ENCODE results near the gene SLAMF9. TPM values are rescaled to one million over a fixed set of nuclear protein-coding genes. Genes with fewer than 3 reads are reported as not detected.

The SLAMF9 gene
- total and polyA plus RNA-seq, 4 donors: 0.25 to 0.68 (median 0.64) TPM; not detected in 1

DNA sequence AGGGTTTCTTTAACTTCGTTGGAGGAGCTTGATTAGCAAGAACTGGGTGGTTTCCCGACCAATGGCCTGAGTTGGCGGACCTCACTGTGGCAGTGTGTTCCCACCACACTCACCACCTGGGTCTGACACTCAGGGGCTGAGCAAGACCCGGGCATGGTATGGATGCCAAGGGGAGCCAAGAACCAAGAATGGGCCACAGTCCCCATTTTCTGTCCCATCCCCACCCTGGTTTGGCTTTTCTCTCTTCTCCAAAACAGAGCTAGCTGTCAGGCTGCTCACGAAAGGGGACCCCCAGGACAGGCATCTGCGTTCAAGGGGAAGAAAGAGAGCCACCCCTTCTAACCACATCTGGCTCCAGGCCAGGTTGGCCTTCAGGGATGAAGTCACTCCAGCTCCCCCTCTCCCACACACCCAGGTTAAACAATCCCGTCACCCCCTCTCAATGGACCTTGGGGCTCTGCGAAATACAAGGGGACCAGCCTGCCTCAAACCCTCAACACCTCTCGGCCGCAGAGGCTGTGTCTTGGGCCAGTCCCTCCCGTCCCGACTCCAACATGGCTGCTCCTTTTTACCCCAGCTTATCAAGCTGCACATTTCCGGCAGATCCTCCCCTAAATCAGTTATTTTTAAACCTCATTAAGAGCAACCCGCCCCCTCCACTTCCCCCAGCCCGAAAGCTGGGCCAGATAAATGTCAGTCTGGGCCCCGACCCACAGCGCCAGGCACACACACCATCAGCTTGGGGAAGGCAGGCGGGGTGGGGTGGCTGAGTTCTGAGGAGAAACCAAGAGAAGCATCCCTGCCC, 32.1 kb downstream of the SLAMF9 start:
- Histone ChIP-seq H3K27ac (ENCODE audit: low read depth in 1 of 2, low read length in 2 of 2) (peak overlapping the region; percentile 95 to 97), H3K36me3 (ENCODE audit: control insufficient read depth in 4 of 4, insufficient read depth in 3 of 4, low read depth in 1 of 4, low read length in 3 of 4) (peaks cover 8 to 30% (median 21%) of the 10 kb centered on the region in 4 donors), H3K9me3 (ENCODE audit: control insufficient read depth in 4 of 4, low read length in 3 of 4) (no peaks in the 10 kb centered on the region), H3K4me1 (ENCODE audit: control insufficient read depth in 4 of 4, insufficient read depth in 4 of 4, low read length in 3 of 4) (peaks cover 12 to 37% (median 23%) of the 10 kb centered on the region in 4 donors), H3K27me3 (ENCODE audit: control insufficient read depth in 4 of 4, insufficient read depth in 4 of 4, low read length in 3 of 4) (no peaks in the 10 kb centered on the region), H3K9ac (ENCODE audit: low read depth in 1 of 2, low read length in 2 of 2) (no peak overlapping the region), H3K4me3 (ENCODE audit: low read depth in 1 of 3, low read length in 3 of 3) (peak overlapping the region in 2 of 3 donors; percentile 9 to 18)
- WGBS: 71% methylated on average over 18 of the region's 18 CpGs
- peak; percentile 6 for TF ChIP-seq YY1 (IDR thresholded peaks at IDR 0.05)
- TF ChIP-seq TAF1 (conservative IDR thresholded peaks at IDR 0.05): no peak
- DNase-seq (ENCODE audit: low spot score): no peak

DNA sequence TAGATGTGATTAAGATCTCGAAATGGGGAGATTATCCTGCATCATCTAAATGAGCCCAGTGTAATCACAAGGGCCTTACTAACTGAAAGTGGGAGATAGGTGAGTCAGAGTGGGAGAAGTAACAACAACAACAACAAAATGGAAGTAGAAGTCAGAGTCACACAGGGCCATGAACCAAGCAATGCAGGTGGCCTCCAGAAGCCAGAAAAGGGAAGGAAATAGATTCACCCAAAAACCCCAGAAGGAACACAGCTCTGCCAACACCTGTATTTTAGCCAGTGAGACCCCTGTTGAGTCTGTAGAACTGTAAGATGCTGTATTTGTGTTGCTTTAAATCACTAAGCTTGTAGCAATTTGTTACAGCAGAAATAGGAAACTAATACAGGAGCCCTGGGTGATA, 32.8 kb downstream of the SLAMF9 start:
- no peak overlapping the region for H3K9ac ChIP-seq (ENCODE audit: low read depth in 1 of 2, low read length in 2 of 2)
- H3K4me3 ChIP-seq (ENCODE audit: low read depth in 1 of 3, low read length in 3 of 3): no peak overlapping the region

More for the DNA sequence above, 32.8 kb downstream of the SLAMF9 start:
- Histone ChIP-seq H3K27ac (ENCODE audit: low read depth in 1 of 2, low read length in 2 of 2) (peak overlapping the region; percentile 95 to 97), H3K36me3 (ENCODE audit: control insufficient read depth in 4 of 4, insufficient read depth in 3 of 4, low read depth in 1 of 4, low read length in 3 of 4) (peaks cover 8 to 31% (median 23%) of the 10 kb centered on the region in 4 donors), H3K27me3 (ENCODE audit: control insufficient read depth in 4 of 4, insufficient read depth in 4 of 4, low read length in 3 of 4) (no peaks in the 10 kb centered on the region), H3K4me1 (ENCODE audit: control insufficient read depth in 4 of 4, insufficient read depth in 4 of 4, low read length in 3 of 4) (peaks cover 12 to 36% (median 25%) of the 10 kb centered on the region in 4 donors), H3K9me3 (ENCODE audit: control insufficient read depth in 4 of 4, low read length in 3 of 4) (no peaks in the 10 kb centered on the region)
- TF ChIP-seq RXRA (IDR thresholded peaks at IDR 0.05): no peak
- no peak for TF ChIP-seq HNF4A (conservative IDR thresholded peaks at IDR 0.05)
- no peak for TF ChIP-seq JUND (IDR thresholded peaks at IDR 0.05)
- TF ChIP-seq, protein P1, sequence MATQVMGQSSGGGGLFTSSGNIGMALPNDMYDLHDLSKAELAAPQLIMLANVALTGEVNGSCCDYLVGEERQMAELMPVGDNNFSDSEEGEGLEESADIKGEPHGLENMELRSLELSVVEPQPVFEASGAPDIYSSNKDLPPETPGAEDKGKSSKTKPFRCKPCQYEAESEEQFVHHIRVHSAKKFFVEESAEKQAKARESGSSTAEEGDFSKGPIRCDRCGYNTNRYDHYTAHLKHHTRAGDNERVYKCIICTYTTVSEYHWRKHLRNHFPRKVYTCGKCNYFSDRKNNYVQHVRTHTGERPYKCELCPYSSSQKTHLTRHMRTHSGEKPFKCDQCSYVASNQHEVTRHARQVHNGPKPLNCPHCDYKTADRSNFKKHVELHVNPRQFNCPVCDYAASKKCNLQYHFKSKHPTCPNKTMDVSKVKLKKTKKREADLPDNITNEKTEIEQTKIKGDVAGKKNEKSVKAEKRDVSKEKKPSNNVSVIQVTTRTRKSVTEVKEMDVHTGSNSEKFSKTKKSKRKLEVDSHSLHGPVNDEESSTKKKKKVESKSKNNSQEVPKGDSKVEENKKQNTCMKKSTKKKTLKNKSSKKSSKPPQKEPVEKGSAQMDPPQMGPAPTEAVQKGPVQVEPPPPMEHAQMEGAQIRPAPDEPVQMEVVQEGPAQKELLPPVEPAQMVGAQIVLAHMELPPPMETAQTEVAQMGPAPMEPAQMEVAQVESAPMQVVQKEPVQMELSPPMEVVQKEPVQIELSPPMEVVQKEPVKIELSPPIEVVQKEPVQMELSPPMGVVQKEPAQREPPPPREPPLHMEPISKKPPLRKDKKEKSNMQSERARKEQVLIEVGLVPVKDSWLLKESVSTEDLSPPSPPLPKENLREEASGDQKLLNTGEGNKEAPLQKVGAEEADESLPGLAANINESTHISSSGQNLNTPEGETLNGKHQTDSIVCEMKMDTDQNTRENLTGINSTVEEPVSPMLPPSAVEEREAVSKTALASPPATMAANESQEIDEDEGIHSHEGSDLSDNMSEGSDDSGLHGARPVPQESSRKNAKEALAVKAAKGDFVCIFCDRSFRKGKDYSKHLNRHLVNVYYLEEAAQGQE (IDR thresholded peaks at IDR 0.05): no peak
- TF ChIP-seq, protein P2, sequence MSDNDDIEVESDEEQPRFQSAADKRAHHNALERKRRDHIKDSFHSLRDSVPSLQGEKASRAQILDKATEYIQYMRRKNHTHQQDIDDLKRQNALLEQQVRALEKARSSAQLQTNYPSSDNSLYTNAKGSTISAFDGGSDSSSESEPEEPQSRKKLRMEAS (IDR thresholded peaks at IDR 0.05): no peak
- TF ChIP-seq TAF1 (conservative IDR thresholded peaks at IDR 0.05): no peak
- no peak for TF ChIP-seq FOXA1 (IDR thresholded peaks at IDR 0.05)
- TF ChIP-seq, protein P3, sequence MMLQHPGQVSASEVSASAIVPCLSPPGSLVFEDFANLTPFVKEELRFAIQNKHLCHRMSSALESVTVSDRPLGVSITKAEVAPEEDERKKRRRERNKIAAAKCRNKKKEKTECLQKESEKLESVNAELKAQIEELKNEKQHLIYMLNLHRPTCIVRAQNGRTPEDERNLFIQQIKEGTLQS (IDR thresholded peaks at IDR 0.05): no peak
- TF ChIP-seq HNF4G (IDR thresholded peaks at IDR 0.05): no peak
- no peak for TF ChIP-seq RAD21 (IDR thresholded peaks at IDR 0.05)
- TF ChIP-seq FOXA2 (IDR thresholded peaks at IDR 0.05): no peak
- no peak for TF ChIP-seq GABPA (IDR thresholded peaks at IDR 0.05 in 1 of 2, conservative IDR thresholded peaks at IDR 0.05 in 1 of 2)
- TF ChIP-seq, protein P4, sequence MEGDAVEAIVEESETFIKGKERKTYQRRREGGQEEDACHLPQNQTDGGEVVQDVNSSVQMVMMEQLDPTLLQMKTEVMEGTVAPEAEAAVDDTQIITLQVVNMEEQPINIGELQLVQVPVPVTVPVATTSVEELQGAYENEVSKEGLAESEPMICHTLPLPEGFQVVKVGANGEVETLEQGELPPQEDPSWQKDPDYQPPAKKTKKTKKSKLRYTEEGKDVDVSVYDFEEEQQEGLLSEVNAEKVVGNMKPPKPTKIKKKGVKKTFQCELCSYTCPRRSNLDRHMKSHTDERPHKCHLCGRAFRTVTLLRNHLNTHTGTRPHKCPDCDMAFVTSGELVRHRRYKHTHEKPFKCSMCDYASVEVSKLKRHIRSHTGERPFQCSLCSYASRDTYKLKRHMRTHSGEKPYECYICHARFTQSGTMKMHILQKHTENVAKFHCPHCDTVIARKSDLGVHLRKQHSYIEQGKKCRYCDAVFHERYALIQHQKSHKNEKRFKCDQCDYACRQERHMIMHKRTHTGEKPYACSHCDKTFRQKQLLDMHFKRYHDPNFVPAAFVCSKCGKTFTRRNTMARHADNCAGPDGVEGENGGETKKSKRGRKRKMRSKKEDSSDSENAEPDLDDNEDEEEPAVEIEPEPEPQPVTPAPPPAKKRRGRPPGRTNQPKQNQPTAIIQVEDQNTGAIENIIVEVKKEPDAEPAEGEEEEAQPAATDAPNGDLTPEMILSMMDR (IDR thresholded peaks at IDR 0.05; ENCODE audit: low read depth, low read length, missing input control): no peak
- no peak for TF ChIP-seq NR2F2 (IDR thresholded peaks at IDR 0.05)
- TF ChIP-seq, protein P5, sequence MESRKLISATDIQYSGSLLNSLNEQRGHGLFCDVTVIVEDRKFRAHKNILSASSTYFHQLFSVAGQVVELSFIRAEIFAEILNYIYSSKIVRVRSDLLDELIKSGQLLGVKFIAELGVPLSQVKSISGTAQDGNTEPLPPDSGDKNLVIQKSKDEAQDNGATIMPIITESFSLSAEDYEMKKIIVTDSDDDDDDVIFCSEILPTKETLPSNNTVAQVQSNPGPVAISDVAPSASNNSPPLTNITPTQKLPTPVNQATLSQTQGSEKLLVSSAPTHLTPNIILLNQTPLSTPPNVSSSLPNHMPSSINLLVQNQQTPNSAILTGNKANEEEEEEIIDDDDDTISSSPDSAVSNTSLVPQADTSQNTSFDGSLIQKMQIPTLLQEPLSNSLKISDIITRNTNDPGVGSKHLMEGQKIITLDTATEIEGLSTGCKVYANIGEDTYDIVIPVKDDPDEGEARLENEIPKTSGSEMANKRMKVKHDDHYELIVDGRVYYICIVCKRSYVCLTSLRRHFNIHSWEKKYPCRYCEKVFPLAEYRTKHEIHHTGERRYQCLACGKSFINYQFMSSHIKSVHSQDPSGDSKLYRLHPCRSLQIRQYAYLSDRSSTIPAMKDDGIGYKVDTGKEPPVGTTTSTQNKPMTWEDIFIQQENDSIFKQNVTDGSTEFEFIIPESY (IDR thresholded peaks at IDR 0.05): no peak
- no peak for TF ChIP-seq EGR1 (IDR thresholded peaks at IDR 0.05; ENCODE audit: low read depth in 2 of 2)
- no peak for TF ChIP-seq SP1 (IDR thresholded peaks at IDR 0.05)
- TF ChIP-seq YY1 (IDR thresholded peaks at IDR 0.05): no peak
- DNase-seq (ENCODE audit: low spot score): no peak
- WGBS: 77% methylated on average over 1 of the region's 1 CpG

Data from liver (tissue), 9 donors.